ENCODE measurements around the gene ATP8B3.

ATP8B3 gene

GRCh38 chr19:1782521-1782920, 29.6 kb downstream of the ATP8B3 start:
- H3K27me3 ChIP-seq (ENCODE audit: low read length): no peaks in the 10 kb centered on the region
- no peaks in the 10 kb centered on the region for H3K79me2 ChIP-seq (ENCODE audit: insufficient read depth, low read length)
- H3K4me3 ChIP-seq (ENCODE audit: insufficient read depth, low read length, poor library complexity, severe bottlenecking): no peak overlapping the region
- H3K9me2 ChIP-seq (replicated peaks; ENCODE audit: insufficient read depth, low read length): no peaks in the 10 kb centered on the region
- H3K9ac ChIP-seq (ENCODE audit: low read length): no peak overlapping the region
- no peaks in the 10 kb centered on the region for H3F3A ChIP-seq (ENCODE audit: insufficient read depth)
- no peak overlapping the region for H3K4me2 ChIP-seq (ENCODE audit: low read depth, low read length, poor library complexity, severe bottlenecking)
- no peaks in the 10 kb centered on the region for H3K9me3 ChIP-seq (ENCODE audit: insufficient read depth, low read length)
- no peak overlapping the region for H2AFZ ChIP-seq (ENCODE audit: low read depth, low read length, severe bottlenecking)
- H4K20me1 ChIP-seq (ENCODE audit: low read depth, low read length): no peaks in the 10 kb centered on the region
- TF ChIP-seq CTCF (IDR thresholded peaks at IDR 0.05; ENCODE audit: insufficient read depth, low read length, poor library complexity, severe bottlenecking): no peak
- no peak for TF ChIP-seq EZH2phosphoT487 (conservative IDR thresholded peaks at IDR 0.05; ENCODE audit: low read length)
- no peak overlapping the region for H3K27ac ChIP-seq (ENCODE audit: low read depth, low read length)
- H3K36me3 ChIP-seq (ENCODE audit: low read length): no peaks in the 10 kb centered on the region

- TF ChIP-seq CTCF (IDR thresholded peaks at IDR 0.05; ENCODE audit: insufficient read depth, low read length, poor library complexity, severe bottlenecking): no peak
- TF ChIP-seq EZH2phosphoT487 (conservative IDR thresholded peaks at IDR 0.05; ENCODE audit: low read length): no peak
- H3K9me3 ChIP-seq (ENCODE audit: insufficient read depth, low read length): no peaks in the 10 kb centered on the region
- no peak overlapping the region for H3K9ac ChIP-seq (ENCODE audit: low read length)
- H3K4me2 ChIP-seq (ENCODE audit: low read depth, low read length, poor library complexity, severe bottlenecking): no peak overlapping the region
- no peaks in the 10 kb centered on the region for H3K27me3 ChIP-seq (ENCODE audit: low read length)
- no peaks in the 10 kb centered on the region for H3F3A ChIP-seq (ENCODE audit: insufficient read depth)
- no peak overlapping the region for H3K27ac ChIP-seq (ENCODE audit: low read depth, low read length)
- no peak overlapping the region for H2AFZ ChIP-seq (ENCODE audit: low read depth, low read length, severe bottlenecking)
- H3K79me2 ChIP-seq (ENCODE audit: insufficient read depth, low read length): no peaks in the 10 kb centered on the region
- H3K9me2 ChIP-seq (replicated peaks; ENCODE audit: insufficient read depth, low read length): no peaks in the 10 kb centered on the region
- H4K20me1 ChIP-seq (ENCODE audit: low read depth, low read length): no peaks in the 10 kb centered on the region
- H3K4me3 ChIP-seq (ENCODE audit: insufficient read depth, low read length, poor library complexity, severe bottlenecking): no peak overlapping the region
- no peaks in the 10 kb centered on the region for H3K36me3 ChIP-seq (ENCODE audit: low read length)
These were observed 31.7 kb downstream of the ATP8B3 start for GRCh38 chr19:1780272-1780958.

- H3K27me3 ChIP-seq (ENCODE audit: low read length): no peaks in the 10 kb centered on the region
- no peak overlapping the region for H3K4me2 ChIP-seq (ENCODE audit: low read depth, low read length, poor library complexity, severe bottlenecking)
- H3K9ac ChIP-seq (ENCODE audit: low read length): no peak overlapping the region
- H3K79me2 ChIP-seq (ENCODE audit: insufficient read depth, low read length): no peaks in the 10 kb centered on the region
- no peaks in the 10 kb centered on the region for H3K36me3 ChIP-seq (ENCODE audit: low read length)
- no peaks in the 10 kb centered on the region for H3K9me3 ChIP-seq (ENCODE audit: insufficient read depth, low read length)
- no peaks in the 10 kb centered on the region for H4K20me1 ChIP-seq (ENCODE audit: low read depth, low read length)
- H3K4me3 ChIP-seq (ENCODE audit: insufficient read depth, low read length, poor library complexity, severe bottlenecking): no peak overlapping the region
- no peaks in the 10 kb centered on the region for H3F3A ChIP-seq (ENCODE audit: insufficient read depth)
- TF ChIP-seq EZH2phosphoT487 (conservative IDR thresholded peaks at IDR 0.05; ENCODE audit: low read length): no peak
- TF ChIP-seq CTCF (IDR thresholded peaks at IDR 0.05; ENCODE audit: insufficient read depth, low read length, poor library complexity, severe bottlenecking): no peak
- no peak overlapping the region for H3K27ac ChIP-seq (ENCODE audit: low read depth, low read length)
- H3K9me2 ChIP-seq (replicated peaks; ENCODE audit: insufficient read depth, low read length): no peaks in the 10 kb centered on the region
- no peak overlapping the region for H2AFZ ChIP-seq (ENCODE audit: low read depth, low read length, severe bottlenecking)
These were observed 32.5 kb downstream of the ATP8B3 start for GRCh38 chr19:1779574-1779973.

Data from SU-DHL-6 (cell line).